HEK293 (cell line): Measurements from ENCODE around the gene PRXL2B.

ENCODE experiments used
- ZNF239 ChIP-seq: fragments of 450-650 bp; formaldehyde crosslinking; IDR thresholded peaks from 2 replicates; pipeline ENCODE4 v1.5.1; 2016; ENCODE audit warnings: missing biosample characterization, missing genetic modification characterization
- ZNF274 ChIP-seq, 2 experiments: fragments of 200-500 bp in 1 of 2; fragments of 450-650 bp in 1 of 2; sonication (Bioruptor generic) in 1 of 2; formaldehyde crosslinking in 1 of 2; IDR thresholded peaks; 2 replicates each; pipeline versions ENCODE4 v1.5.1 to v1.6.1; 2014 to 2016; ENCODE audit warnings: borderline replicate concordance in 1 of 2, inconsistent platforms in 1 of 2, low read length in 1 of 2, missing biosample characterization in 1 of 2, missing genetic modification characterization in 1 of 2
- ZNF544 ChIP-seq: fragments of 450-650 bp; formaldehyde crosslinking; IDR thresholded peaks from 2 replicates; pipeline ENCODE4 v1.5.0; 2017; ENCODE audit warnings: missing biosample characterization, missing genetic modification characterization
- ZNF561 ChIP-seq: fragments of 450-650 bp; IDR thresholded peaks from 2 replicates; pipeline ENCODE4 v1.5.1; 2018; ENCODE audit warnings: missing biosample characterization, missing genetic modification characterization, borderline replicate concordance
- ZNF701 ChIP-seq: fragments of 450-650 bp; formaldehyde crosslinking; IDR thresholded peaks from 2 replicates; pipeline ENCODE4 v1.5.1; 2016; ENCODE audit warnings: missing biosample characterization, missing genetic modification characterization

GRCh38 chr1:2558861-2559260, 27.7 kb upstream of the PRXL2B start:
- no peak for TF ChIP-seq ZNF274 (IDR thresholded peaks at IDR 0.05; ENCODE audit: low read length)
- no peak for TF ChIP-seq ZNF274 (tag by site-specific recombination; IDR thresholded peaks at IDR 0.05; ENCODE audit: borderline replicate concordance)
- TF ChIP-seq ZNF561, result no peak
- no peak for TF ChIP-seq ZNF544 (tag by site-specific recombination)
- no peak for TF ChIP-seq ZNF239 (tag by site-specific recombination)
- no peak for TF ChIP-seq ZNF701 (tag by site-specific recombination)
